ENCODE results near the gene WASL. TPM values are rescaled to one million over a fixed set of nuclear protein-coding genes. Genes with fewer than 3 reads are reported as not detected.
"Not testable (repeated sequence)": the region's sequence is repeated elsewhere in the genome, so short reads cannot be mapped to it uniquely, and the experiment has no call there.

The WASL gene
- total RNA-seq, 2 donors from 2014 or later, result 37.2 to 43.5 TPM

GRCh38 chr7:123727071-123727837, 21.5 kb downstream of the WASL start:
- TF ChIP-seq CTCF (IDR thresholded peaks at IDR 0.05), result no peak
- ATAC-seq (ENCODE audit: insufficient number of reproducible peaks, low FRiP score, low read depth), result peak; percentile 50
- Histone ChIP-seq H3K27ac (no peak overlapping the region), H3K9me3 (no peaks in the 10 kb centered on the region), H3K36me3 (no peaks in the 10 kb centered on the region), H3K4me3 (no peak overlapping the region), H3K4me1 (ENCODE audit: control insufficient read depth in 1 of 2, low read depth in 2 of 2) (peaks cover 22 to 56% of the 10 kb centered on the region in 2 donors), H3K27me3 (replicated peaks; ENCODE audit: insufficient read depth) (no peaks in the 10 kb centered on the region)
- DNase-seq (ENCODE audit: low spot score), result no peak

GRCh38 chr7:123725586-123726171, 23.1 kb downstream of the WASL start:
- Histone ChIP-seq H3K27ac (no peak overlapping the region), H3K9me3 (no peaks in the 10 kb centered on the region), H3K36me3 (no peaks in the 10 kb centered on the region), H3K4me3 (no peak overlapping the region), H3K4me1 (ENCODE audit: control insufficient read depth in 1 of 2, low read depth in 2 of 2) (peaks cover 22 to 58% of the 10 kb centered on the region in 2 donors), H3K27me3 (replicated peaks; ENCODE audit: insufficient read depth) (no peaks in the 10 kb centered on the region)
- TF ChIP-seq CTCF (IDR thresholded peaks at IDR 0.05), result no peak
- ATAC-seq (ENCODE audit: insufficient number of reproducible peaks, low FRiP score, low read depth) (no peak), DNase-seq (ENCODE audit: low spot score) (no peak)

- Histone ChIP-seq H3K4me1 (ENCODE audit: control insufficient read depth in 1 of 2, low read depth in 2 of 2) (peaks cover 22 to 66% of the 10 kb centered on the region in 2 donors), H3K36me3 (no peaks in the 10 kb centered on the region), H3K9me3 (no peaks in the 10 kb centered on the region), H3K27me3 (replicated peaks; ENCODE audit: insufficient read depth) (no peaks in the 10 kb centered on the region), H3K4me3 (no peak overlapping the region), H3K27ac (no peak overlapping the region)
- DNase-seq (ENCODE audit: low spot score), result no peak
- ATAC-seq (ENCODE audit: insufficient number of reproducible peaks, low FRiP score, low read depth), result no peak
- TF ChIP-seq CTCF (IDR thresholded peaks at IDR 0.05), result no peak
Measured at GRCh38 chr7:123724817-123725253, 24.0 kb downstream of the WASL start.

GRCh38 chr7:123723913-123724312, 24.9 kb downstream of the WASL start:
- Histone ChIP-seq H3K27me3 (replicated peaks; ENCODE audit: insufficient read depth) (no peaks in the 10 kb centered on the region), H3K9me3 (no peaks in the 10 kb centered on the region), H3K36me3 (no peaks in the 10 kb centered on the region), H3K4me3 (no peak overlapping the region), H3K27ac (no peak overlapping the region), H3K4me1 (ENCODE audit: control insufficient read depth in 1 of 2, low read depth in 2 of 2) (peaks cover 22 to 73% of the 10 kb centered on the region in 2 donors)
- DNase-seq (ENCODE audit: low spot score) (no peak), ATAC-seq (ENCODE audit: insufficient number of reproducible peaks, low FRiP score, low read depth) (no peak)
- no peak for TF ChIP-seq CTCF (IDR thresholded peaks at IDR 0.05)

GRCh38 chr7:123720527-123720926, 28.3 kb downstream of the WASL start:
- not testable (repeated sequence) for H3K36me3 ChIP-seq; DNase-seq (ENCODE audit: low spot score); ATAC-seq (ENCODE audit: insufficient number of reproducible peaks, low FRiP score, low read depth); H3K9me3 ChIP-seq; H3K4me3 ChIP-seq; H3K27ac ChIP-seq; H3K27me3 ChIP-seq (replicated peaks; ENCODE audit: insufficient read depth)
- H3K4me1 ChIP-seq (ENCODE audit: control insufficient read depth in 1 of 2, low read depth in 2 of 2), result peaks cover 9 to 44% of the 10 kb centered on the region in 2 donors
